ENCODE measurements around the gene AP2B1.

The AP2B1 gene

DNA sequence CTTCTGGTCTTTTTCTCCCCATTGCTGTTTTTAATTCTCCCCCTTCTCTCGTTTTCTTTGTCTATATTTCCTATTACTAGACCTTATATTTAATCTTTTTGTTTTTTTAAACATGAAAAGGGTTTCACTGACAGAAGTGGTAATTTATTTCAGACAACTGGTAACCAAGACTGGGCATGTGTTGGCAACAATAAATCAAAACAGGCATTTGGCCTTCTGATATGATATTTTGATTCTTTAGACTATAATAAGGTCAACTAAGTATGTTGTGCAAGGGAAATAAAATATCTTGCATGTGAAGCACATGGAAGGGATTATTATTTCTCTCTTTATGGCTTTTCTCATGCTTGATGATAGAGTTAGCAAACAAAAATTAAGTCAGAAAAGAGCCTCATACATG is 34.6 kb downstream of the AP2B1 start:
- no peak for DNase-seq (ENCODE audit: low read depth in 3 of 3, low spot score in 1 of 3)

DNA sequence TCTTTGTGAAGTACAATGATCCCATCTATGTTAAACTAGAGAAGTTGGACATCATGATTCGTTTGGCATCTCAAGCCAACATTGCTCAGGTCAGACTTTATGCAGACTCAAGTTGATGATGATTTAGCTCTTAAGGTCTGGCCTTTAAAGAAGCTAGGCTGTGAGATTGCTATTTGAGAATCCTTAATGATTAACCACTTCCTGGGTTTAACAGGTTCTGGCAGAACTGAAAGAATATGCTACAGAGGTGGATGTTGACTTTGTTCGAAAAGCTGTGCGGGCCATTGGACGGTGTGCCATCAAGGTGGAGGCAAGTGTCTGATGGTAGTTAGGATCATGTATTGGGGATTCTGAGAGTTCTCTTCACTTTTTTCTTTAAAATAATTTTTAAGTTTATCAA is 40.3 kb downstream of the AP2B1 start:
- no peak for DNase-seq (ENCODE audit: low read depth in 3 of 3, low spot score in 1 of 3)

DNA sequence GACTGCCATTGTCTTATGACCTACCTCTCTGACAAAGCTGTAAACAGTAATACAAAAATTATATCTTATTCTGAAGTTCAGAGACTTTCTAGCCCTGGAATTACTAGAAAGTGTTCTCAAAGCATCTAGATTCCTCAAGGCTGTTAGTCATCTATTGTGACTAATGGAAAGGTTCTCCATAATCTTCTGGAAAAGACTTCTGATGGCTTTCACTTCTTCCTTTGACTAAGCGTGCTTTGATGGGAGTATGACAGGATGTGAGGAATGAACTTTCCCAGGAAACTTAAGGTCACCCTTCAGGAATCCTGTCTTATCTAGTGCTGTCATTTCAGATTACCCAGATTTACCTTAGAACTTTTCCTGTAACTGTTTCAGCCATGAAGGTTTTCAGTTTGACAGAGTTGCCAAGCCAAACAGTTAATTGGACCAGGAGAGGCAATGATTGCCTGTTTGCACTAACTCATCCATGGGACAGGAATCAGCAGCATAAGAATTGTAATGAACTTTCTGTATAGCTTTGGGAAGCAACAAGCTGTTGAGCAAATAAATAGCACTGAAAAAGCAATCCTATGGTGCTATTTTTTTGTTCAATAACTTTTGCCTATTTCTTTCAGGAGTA is 43.5 kb downstream of the AP2B1 start:
- no peak for DNase-seq (ENCODE audit: low read depth in 3 of 3, low spot score in 1 of 3)

DNA sequence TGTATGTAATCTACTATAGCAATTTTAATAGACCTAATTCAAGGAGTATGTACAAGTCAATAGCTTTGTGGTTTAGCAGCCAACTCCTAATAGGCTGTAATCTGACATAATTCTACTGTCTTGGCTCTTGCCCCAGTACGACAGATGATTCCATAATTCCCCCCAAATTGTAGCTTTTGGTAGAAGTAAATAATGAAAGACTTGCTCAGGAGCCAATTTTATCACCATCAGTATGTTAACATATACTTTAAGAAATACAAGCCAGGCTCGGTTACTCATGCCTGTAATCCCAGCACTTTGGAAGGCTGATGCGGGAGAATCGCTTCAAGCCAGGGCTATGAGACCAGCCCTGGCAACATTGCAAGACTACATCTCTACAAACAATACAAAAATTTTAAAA is 53.9 kb downstream of the AP2B1 start:
- no peak for DNase-seq (ENCODE audit: low read depth in 3 of 3, low spot score in 1 of 3)

DNA sequence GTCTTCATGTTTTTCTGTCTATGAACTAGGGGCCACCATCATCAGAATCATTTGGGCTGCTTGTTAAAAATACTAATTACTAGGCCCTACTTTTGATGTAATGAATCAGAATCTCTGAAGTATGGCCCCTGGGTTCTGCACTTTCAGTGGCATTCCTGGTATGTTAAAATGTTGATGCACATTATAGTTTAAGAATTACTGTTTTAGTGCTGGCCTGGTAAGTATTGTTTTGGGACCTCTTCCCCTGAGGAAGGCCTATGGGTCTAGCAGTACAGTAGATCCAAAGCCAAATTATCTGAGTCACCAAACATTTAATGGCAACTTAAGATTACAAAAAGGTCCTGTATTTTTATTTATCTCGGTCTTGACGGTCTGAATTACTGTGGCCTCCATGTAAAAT is 58.8 kb downstream of the AP2B1 start:
- DNase-seq (ENCODE audit: low read depth in 3 of 3, low spot score in 1 of 3): no peak

DNA sequence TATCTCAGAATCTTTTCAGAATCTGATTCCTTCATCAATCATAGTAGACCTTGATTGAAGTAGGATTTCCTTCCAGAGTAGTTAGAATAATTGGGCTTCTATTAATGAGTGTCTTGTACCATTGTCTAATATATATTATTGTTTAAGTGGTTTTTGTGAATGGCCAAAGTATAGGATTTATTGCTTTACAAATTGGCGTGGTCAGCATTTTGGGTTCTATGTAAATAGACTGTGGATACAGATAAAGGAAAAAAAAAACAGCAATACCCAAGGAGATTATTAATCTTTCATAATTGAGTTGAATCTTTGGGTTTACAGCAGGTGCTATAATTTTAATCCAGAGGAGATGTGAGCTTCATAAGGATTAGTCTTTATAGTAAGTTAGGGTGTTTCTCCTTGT is 64.3 kb downstream of the AP2B1 start:
- no peak for DNase-seq (ENCODE audit: low read depth in 3 of 3, low spot score in 1 of 3)

DNA sequence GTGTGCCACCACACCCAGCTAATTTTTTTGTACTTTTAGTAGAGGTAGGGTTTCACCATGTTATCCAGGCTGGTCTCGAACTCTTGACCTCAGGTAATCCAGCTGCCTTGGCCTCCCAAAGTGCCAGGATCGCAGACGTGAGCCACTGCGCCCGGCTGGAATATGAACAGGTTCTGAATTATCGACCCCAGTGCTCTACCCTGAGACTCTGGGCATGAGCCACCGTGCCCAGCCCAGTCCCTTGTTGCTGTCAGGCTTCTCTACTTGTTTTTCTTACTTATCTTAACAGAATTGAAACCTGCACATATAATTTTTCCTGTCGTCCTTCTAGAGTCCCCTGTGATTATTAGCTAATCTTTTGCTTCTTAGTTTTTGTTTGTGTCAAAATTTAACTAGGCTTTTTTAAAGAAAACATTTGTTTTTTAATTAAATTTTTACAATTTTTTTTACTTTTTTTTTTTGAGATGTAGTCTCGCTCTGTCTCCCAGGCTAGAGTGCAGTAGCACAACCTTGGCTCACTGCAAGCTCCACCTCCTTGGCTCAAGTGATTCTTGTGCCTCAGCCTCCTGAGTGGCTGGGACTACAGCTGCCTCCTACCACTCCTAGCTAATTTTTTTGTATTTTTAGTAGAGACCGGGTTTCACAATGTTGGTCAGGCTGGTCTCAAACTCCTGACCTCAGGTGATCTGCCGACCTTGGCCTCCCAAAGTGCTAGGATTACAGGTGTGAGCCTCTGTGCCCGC is 66.7 kb downstream of the AP2B1 start:
- DNase-seq (ENCODE audit: low read depth in 3 of 3, low spot score in 1 of 3): no peak

DNA sequence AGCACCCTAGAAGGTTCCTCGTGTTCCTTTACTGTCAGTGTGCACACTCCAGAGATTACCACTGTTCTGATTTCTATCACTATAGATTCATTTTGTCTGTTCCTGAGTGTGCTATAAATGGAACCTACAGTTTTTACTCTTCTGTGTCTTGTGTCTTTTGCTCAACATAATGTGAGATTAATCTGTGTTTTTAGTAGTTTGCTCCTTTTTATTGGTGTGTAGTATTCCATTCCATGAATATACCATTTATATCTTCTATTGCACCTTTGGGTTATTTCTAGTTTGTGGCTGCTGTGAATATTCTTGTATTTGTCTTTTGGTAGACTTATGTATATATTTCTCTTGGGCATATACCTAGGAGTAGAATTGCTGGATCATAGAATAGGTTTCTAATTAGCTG is 68.2 kb downstream of the AP2B1 start:
- DNase-seq (ENCODE audit: low read depth in 3 of 3, low spot score in 1 of 3): no peak

DNA sequence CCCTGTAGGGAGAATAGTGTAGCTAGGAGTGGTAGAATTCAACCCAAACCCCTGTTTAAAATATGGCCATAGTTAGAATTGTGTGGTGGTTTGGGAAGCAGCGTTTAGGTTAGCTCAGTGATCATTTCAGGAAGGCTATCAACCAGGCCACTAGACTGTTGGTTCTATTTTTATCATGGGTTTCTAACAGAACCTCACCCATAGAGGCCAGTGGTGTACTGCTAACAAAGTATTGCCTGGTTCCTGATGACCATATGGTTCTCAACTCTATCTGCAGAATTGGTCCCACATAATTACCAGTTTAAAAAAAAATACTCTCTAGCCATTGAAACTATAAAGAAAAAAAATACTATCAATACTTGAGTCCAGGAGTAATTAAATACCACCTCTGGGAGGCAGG is 73.8 kb downstream of the AP2B1 start:
- DNase-seq (ENCODE audit: low read depth in 3 of 3, low spot score in 1 of 3): no peak

DNA sequence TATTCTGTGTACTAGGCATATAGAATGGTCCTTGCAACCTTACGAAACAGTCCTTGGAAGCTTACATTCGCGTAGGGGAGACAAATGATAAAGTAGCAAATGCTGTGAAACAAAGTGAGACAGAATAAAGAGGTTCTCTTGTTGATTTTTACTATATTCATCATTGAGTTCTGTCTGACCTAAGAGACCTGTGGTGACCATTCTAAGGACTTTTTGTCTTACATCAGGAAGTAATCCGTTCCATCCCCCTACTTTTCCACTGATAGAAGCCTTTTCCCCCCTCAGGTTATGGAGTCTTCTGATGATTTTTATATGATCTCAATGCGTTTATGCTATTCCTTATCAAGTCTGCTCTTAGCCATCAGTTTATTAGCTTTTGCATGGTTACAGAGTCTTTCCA is 77.6 kb downstream of the AP2B1 start:
- DNase-seq (ENCODE audit: low read depth in 3 of 3, low spot score in 1 of 3): no peak

DNA sequence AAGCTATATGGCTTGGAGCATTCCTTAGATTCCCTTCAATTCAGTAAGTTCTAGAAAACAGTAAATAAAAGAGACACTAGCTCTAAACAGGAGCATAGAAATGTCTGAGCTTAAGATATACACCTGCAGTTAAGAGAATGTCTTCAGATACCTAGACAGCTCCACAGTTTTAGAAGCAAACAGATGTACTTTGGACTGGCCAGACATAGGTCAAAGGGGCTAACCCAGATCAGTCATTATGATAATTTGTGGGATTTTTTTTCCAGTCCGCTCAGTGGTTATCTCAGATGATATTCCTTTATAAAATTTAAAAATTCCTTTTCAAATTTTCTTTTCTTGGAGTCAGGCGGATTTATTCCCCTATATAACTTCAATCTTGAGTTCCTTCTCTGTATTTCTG is 78.5 kb downstream of the AP2B1 start:
- no peak for DNase-seq (ENCODE audit: low read depth in 3 of 3, low spot score in 1 of 3)

DNA sequence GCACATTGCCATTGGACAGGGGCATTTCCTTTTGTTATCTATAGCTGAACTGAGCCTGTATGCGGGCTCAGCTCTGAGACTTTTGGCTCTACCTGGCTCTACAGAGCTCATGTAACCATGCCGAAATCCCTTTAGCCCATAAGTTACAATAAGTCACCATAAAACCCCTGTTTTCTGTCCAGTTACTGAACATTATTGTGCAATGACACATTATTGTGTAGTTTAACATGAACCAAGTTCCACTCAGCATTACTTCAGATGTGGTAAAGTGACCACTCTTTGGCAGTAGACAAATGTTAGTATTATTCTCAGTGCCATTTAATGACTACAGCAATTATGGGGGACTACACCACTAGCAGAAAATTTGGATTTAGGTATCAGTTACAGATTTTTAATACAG is 78.9 kb downstream of the AP2B1 start:
- DNase-seq (ENCODE audit: low read depth in 3 of 3, low spot score in 1 of 3): no peak

DNA sequence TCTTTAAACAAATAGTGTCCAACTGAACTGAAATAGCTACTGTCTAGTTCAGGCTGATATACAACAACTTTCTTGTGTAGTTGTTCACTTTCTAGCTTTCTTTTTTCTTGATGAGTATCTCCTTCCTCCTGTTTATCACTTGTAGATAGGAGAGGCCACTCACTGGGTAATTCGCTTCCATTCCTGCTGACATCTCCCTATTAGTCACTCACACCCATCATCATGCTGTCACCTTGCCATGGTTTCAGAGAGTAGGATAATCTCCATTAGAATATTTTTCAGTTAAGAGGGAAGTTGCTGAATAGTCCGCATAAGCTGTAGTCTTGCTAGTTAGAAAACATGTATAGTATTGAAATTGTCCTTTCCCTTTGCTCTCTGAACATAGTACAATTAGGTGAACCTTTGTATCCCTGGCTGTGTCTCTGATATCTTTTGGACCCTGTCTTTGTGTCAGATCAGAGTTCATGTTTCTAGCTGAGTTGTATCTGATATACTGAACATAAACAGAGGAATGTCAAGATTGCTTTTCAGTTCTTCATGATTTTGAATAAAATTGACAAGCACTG is 79.9 kb downstream of the AP2B1 start:
- no peak for DNase-seq (ENCODE audit: low read depth in 3 of 3, low spot score in 1 of 3)

DNA sequence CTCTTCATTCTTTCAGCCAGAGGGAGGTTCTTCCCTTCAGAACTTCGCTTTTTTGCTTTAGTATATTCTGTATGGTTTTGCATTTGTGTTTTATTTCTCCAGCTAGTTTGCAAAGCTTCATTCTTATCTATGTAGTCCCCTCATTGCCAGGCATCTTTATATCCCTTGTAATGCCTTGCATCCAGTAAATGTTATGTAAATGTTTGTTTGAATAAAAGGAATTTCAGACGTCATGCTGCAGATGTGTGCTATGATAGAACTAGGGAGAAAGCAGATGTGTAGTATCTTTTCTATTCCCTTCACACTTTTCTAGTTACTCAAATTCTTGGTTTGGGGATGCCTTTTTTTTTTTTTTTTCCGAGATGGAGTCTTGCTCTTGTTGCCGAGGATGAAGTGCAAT is 81.7 kb downstream of the AP2B1 start:
- no peak for DNase-seq (ENCODE audit: low read depth in 3 of 3, low spot score in 1 of 3)

DNA sequence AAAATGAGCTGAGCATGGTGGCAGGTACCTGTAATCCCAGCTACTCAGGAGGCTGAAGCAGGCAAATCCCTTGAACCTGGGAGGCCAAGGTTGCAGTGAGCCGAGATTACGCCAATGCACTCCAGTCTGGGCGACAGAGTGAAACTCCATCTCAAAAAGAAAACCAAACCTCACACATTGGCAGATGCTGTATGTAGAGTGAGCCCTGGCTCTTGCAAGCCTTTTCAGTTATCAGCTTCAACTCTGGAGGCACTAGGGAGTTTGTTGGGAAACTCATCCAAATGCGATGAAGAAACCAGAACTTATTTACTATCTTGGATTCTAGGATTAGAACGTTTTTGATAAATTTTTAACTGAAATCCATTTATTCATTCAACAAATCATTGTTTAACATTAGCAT is 87.4 kb downstream of the AP2B1 start:
- no peak for DNase-seq (ENCODE audit: low read depth in 3 of 3, low spot score in 1 of 3)

DNA sequence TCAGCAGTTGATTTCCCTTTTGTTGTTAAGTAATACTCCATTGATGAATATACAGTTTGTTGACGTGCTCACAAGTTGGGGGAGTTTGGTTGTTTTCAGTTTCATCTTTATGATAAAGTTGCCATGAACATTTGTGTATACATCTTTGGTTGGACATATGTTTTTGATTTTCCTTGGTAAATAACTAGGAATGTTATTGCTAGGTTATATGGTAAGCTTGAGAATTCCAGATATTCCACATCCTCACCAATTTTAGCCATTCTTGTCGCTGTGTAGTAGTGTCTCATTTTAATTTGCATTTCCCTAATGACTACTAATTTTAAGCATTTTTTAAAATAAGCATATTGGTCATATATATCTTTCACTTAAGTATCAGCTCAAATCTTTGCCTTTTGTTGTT is 89.3 kb downstream of the AP2B1 start:
- no peak for DNase-seq (ENCODE audit: low read depth in 3 of 3, low spot score in 1 of 3)

DNA sequence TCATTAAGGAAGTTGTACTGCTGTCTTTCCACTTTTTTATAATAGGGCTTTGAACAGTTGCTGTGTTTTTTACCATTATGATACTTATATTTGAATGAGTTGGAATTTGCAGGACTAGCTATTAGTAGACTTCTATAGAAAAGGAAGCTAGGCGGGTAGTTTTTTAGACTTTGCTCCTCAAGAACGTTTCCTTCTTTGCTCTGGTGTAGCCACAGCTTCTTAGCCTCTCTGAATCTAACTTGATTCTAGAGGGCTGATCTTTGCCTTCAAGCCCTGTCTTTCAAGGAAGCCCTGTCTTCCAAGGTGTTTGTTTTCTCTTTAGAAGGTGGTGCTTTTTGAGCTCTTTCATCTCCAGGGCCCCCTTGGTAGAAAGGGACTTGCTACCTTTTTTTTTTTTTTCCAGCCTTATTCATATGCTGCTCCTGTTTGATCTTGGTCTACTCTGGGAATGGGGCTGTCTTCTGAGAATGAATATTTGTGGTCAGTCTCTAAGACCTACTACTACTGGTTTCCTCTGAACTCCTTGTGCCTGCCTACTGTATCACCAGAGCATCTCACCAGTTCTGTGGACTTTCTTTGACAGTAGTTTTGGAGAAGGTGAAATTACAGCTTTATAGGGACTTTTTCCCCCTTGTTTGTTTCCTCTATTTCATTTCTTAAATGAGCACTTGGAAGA is 92.0 kb downstream of the AP2B1 start:
- DNase-seq (ENCODE audit: low read depth in 3 of 3, low spot score in 1 of 3): no peak

DNA sequence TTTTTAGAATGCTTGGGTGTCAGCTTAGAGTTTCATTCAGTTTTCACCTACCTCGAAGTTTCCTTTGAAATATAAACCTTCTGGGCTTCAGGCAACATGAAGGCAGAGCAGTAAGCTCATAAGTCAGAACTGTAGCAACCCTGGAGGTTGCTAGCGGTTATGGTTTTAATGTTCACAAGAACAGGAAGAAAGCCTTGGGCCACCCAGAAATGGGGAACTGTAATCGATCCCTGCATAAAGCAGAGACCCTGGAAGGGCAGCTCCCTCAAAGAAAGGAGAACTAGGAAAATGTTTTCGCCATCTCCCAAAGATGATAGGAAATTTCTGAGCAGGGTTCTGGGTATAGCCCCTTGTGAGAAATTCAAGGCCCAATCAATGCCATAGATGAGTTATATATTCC is 96.5 kb downstream of the AP2B1 start:
- DNase-seq (ENCODE audit: low read depth in 3 of 3, low spot score in 1 of 3): no peak

DNA sequence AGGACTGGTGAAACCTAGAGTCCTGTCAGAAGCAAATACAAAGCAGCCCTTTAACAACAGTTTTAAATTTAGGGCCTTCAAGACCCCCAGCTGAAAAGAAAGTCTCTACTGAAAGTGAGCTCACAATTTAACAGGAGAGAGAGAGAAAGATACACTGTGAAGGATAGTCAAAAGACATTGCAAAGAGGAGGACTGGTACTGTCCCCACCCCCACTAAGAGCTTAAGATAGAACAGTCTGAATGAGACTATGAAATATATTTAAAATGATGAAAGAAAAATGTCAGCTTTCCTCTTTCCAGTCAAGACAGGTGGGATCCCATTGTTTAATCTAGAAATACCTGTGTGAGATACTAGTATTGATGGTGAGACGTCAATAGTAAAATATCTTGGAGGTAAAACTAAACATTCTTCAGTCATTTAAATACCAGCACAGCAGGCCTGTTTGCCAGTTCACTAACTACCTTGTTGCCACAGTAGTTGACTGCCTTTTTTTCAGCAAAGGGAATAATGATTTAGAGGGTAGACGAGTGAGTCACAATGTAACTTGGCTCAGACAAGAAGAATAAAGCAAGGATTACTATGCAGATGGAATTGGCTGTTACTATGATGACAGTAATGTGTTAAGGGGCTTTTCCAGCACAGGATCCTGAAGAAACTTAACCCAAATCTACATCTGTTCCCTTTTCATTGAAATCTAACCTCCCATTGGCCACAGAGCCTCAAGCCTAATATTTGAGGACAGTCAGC is 97.1 kb downstream of the AP2B1 start:
- DNase-seq (ENCODE audit: low read depth in 3 of 3, low spot score in 1 of 3): no peak

DNA sequence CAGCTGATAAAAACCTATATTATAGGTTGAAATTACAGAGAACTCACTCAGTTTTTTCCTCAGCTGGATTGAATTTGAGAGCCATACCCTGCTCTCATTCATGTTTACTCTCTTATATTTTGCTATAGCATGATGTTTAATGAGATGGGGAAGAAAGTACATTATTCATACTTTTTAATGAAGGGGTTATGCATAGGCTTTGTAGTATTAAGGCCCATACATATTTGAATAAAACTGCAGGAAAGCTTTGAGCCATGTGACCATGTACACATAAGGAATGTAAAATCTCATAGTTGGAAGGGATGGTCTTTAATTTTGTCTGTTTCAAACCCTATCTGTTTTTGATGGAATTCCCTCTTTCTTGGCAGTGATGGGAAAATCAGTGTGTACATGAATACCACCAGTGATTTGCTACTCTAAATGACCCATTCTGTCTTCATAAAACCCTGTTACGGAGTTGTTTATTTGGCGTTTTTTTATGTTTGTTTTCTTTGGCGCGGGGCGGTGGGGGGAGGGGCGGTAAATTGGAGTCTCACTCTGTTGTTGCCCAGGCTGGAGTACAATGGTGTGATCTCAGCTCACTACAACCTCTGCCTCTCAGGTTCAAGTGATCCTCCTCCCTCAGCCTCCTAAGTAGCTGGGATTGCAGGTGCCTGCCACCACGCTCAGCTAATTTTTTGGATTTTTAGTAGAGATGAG is 105.5 kb downstream of the AP2B1 start:
- no peak for DNase-seq (ENCODE audit: low read depth in 3 of 3, low spot score in 1 of 3)

DNA sequence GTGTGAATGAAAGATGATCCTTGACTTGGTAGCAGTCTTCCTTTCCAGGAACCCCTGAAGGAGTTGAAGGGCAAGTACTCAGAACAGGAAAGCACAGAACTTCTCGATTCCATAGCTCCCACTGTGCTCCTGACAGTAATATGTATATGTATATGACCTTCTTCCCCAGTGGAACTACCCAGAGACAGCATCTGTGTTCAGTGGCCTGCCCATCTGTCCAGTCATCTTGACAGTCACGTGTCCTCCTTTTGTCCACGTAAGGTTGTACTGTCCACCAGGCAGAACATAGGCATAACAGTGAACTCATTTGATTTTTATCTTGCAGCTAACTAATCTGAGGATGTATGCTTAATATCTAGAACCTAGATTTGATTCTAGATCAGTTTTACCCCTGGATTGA is 106.5 kb downstream of the AP2B1 start:
- DNase-seq (ENCODE audit: low read depth in 3 of 3, low spot score in 1 of 3): no peak

Data from stimulated activated CD4-positive, alpha-beta T cell treated with anti-CD3 and anti-CD28 coated beads, TNF-alpha, amount 100 ng/mL, for 1 hour (primary cell).